Measurements from ENCODE around the gene DNAL1.
"Not testable (repeated sequence)": the region's sequence is repeated elsewhere in the genome, so short reads cannot be mapped to it uniquely, and the experiment has no call there.

DNAL1 gene

GRCh38 chr14:73645248-73645610, 443 bp downstream of the DNAL1 start:
- DNase-seq: no peak

GRCh38 chr14:73651005-73651404, 6.2 kb downstream of the DNAL1 start:
- no peak for DNase-seq

- no peak for DNase-seq
Measured at GRCh38 chr14:73655851-73656250, 11.1 kb downstream of the DNAL1 start.

- DNase-seq: not testable (repeated sequence)
Measured at GRCh38 chr14:73659202-73659601, 14.4 kb downstream of the DNAL1 start.

- DNase-seq: no peak
Measured at GRCh38 chr14:73660511-73660910, 15.7 kb downstream of the DNAL1 start.

- no peak for DNase-seq
Measured at GRCh38 chr14:73661872-73662271, 17.1 kb downstream of the DNAL1 start.

- DNase-seq: peak; percentile 17
Measured at GRCh38 chr14:73662487-73662943, 17.7 kb downstream of the DNAL1 start.

- DNase-seq: no peak
Measured at GRCh38 chr14:73663548-73664212, 18.9 kb downstream of the DNAL1 start.

- DNase-seq: no peak
Measured at GRCh38 chr14:73665130-73665529, 20.3 kb downstream of the DNAL1 start.

GRCh38 chr14:73666583-73666982, 21.8 kb downstream of the DNAL1 start:
- DNase-seq: no peak

GRCh38 chr14:73667854-73668253, 23.1 kb downstream of the DNAL1 start:
- no peak for DNase-seq

- no peak for DNase-seq
Measured at GRCh38 chr14:73674986-73675385, 30.2 kb downstream of the DNAL1 start.

- no peak for DNase-seq
Measured at GRCh38 chr14:73678698-73679097, 33.9 kb downstream of the DNAL1 start.

- DNase-seq: no peak
Measured at GRCh38 chr14:73680821-73681220, 36.0 kb downstream of the DNAL1 start.

GRCh38 chr14:73684627-73685026, 39.8 kb downstream of the DNAL1 start:
- no peak for DNase-seq

- DNase-seq: no peak
Measured at GRCh38 chr14:73685328-73685727, 40.5 kb downstream of the DNAL1 start.

GRCh38 chr14:73686901-73687300, 42.1 kb downstream of the DNAL1 start:
- DNase-seq: no peak

- DNase-seq: no peak
Measured at GRCh38 chr14:73694083-73694482, 49.3 kb downstream of the DNAL1 start.

- no peak for DNase-seq
Measured at GRCh38 chr14:73695082-73695481, 50.3 kb downstream of the DNAL1 start.

- DNase-seq: no peak
Measured at GRCh38 chr14:73695997-73696396, 51.2 kb downstream of the DNAL1 start.

GRCh38 chr14:73696466-73697400, 51.9 kb downstream of the DNAL1 start:
- DNase-seq: no peak

GRCh38 chr14:73700325-73700724, 55.5 kb downstream of the DNAL1 start:
- no peak for DNase-seq

- DNase-seq: not testable (repeated sequence)
Measured at GRCh38 chr14:73708076-73708475, 63.3 kb downstream of the DNAL1 start.

GRCh38 chr14:73709904-73710469, 65.2 kb downstream of the DNAL1 start:
- DNase-seq: no peak

All from right hindlimb (tissue), 1 donor.